DMS114 treated with DMSO at 0.1 percent for 48 hours (cell line): ENCODE data around the gene MTIF3.

ENCODE experiments used
- DNase-seq: peaks from one replicate; lab custom pipeline; 2025; ENCODE audit not compliant: unreplicated experiment; lab: John Stamatoyannopoulos, UW

MTIF3 gene, protein sequence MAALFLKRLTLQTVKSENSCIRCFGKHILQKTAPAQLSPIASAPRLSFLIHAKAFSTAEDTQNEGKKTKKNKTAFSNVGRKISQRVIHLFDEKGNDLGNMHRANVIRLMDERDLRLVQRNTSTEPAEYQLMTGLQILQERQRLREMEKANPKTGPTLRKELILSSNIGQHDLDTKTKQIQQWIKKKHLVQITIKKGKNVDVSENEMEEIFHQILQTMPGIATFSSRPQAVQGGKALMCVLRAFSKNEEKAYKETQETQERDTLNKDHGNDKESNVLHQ

DNA sequence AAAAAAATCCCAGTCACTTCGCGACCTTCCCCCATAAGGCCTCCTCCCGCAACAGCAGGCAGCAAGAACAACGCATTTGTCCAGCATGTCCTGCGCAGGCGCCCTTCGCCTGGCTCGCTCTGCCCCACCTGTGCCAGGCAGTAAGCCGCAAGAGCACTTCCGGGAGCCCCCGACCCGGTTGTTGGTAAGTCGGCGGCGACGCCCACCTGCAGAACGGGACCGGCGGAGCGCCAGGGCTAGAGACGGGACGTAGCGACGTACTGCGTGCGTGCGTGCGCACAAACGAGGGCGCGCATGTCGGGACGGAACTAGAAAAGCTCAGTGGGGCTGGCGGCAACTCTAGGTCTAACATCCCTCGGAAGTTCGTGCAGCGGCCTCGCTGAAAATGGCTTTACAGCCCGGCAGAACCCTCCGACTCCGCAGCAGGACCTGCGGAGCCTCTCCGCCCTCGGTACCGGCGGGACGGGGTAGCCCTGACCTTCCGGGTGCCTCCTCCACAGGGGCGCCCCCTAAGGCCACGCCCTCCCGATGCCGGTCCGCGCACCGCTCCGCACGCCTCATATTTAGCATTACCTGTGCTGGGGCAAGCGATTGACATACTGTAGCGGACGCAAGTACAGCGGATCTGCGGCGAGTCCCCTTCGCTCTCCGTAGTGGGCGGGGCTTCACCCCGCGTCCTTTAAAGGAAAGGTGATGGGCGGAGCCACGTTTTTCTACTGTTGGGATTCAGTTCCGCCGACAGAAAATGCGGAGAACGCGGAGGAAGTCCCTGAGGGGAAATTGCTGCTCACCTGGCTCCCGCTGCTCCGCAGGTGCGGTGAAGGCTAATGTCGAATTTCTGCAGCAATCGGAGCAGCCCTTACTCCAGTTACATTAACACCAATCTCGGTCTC, at the start of gene MTIF3:
Gene MTIF3 (minus strand): TSS at position 629 of the 893 bp plus-strand sequence. CDS start 10,116 bp downstream, outside the sequence.
- peak; percentile 69 for DNase-seq

DNA sequence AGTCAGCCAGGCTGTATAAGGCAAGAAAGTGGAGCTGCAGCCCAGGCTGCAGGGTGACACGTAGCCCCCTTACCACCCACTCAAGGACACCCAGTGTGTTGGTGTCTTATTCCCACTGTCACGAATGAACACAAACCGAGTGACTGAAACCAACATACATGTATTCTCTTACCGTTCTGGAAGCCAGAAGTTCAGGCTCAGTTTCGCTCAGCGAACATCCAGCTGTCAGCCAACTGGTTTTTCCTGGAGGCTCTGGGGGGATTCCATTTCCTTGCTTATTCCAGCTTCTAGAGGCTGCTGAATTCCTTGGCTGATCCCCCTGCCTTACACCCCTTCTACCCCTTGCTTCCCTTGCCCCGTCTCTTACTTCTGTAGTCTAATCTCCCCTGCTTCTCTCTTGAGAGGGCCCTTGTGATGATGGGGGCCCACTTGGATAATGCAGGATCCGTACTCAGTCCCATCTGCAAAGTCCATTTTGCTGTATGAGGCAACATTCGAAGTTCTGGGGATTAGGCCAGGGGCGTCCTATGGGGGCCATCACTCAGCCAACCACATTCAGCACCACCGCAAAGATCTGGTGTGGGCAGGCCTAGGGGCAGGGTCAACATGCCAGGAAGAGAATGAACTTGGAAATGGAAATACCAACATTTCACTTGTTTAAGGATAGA, 47.3 kb upstream of the MTIF3 start:
- no peak for DNase-seq

DNA sequence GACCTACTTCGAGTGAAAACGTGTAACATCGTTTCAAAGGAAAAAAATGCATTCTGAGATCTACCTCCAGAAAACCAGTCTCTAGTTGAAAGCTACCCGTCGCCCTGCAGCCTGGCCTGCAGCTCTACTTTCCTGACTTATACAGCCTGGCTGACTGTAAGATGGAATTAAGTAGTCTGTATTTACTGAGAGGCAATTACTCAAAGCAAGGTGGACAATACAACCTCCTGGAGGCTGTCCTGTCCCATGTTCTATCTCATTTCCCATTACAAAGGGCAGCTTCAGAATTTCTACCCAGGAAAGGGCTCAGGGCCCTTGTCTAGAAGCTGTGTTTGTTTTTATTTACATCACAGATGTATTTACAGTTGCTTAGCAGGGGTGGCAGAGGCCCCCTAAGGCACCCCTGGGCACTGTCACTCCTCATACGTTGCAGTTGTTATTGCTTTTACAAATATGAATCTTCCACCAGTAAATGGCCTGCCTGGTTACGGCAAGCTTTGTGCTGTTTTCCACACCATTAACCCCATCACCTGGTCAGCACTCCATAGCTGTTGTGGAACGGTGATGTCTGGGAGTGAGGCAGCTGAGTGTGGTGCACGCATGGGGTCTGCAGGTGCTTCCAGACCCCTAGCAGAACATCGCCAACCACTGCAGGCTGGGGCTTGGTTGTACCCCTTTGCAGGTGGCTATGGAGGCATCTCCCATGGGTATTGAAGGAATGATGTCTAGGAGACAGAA, 46.3 kb upstream of the MTIF3 start:
- no peak for DNase-seq

DNA sequence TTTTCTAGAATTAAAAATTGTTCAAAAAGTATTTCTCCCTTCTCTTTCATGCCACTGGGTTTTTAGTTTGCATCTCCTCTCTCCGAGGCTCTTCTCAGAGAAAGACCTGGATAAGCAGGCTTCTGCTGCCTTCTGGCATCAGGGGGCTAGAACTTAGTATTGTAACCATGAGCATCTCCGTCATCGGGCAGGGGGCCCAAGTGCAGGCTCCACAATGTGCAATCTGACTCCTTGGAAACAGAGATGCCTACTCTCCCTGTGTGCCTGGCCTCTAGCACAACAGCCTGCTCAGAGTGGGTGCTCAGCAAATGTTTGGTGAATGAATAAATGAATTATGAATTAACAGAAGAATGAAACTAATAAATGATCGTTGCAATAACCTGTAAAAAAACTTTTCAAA, 45.6 kb upstream of the MTIF3 start:
- DNase-seq, result no peak

DNA sequence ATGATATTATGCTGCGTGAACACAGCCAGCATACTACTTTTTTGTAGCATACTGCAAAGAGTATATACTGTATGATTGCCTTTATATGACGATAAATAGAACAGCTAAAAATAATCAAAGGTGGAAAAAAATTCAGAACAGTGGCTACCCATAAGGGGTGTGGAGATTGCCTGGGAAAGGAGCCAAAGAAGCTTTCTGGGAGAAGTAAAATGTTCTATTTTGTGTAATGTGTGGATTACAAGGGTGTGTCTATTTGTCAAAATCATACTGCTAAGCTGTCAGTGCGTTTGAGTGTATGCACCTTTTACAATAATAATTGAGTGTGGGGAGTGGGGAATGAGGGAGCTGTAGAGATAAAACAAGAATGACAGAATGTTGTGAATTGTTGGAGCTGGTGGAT, 45.2 kb upstream of the MTIF3 start:
- DNase-seq, result no peak

DNA sequence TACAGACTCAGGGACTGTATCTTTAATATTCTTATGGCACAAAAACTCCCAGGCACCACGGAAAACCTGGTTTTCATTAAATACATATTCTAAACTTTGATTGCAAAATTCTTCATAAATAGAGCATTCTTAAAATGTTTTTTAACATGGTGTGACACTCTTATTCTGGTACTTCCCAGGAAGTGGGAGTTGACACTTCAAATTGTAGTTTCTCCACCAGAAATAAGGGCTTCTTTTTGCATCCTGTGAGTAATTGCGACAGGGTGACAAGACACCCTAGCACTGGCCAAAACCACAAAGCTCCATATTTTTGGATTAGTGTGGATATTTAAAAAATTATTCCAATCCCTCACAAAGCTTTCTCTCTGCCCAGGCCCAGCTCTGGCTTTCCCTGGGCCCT, 43.6 kb upstream of the MTIF3 start:
- DNase-seq, result no peak

DNA sequence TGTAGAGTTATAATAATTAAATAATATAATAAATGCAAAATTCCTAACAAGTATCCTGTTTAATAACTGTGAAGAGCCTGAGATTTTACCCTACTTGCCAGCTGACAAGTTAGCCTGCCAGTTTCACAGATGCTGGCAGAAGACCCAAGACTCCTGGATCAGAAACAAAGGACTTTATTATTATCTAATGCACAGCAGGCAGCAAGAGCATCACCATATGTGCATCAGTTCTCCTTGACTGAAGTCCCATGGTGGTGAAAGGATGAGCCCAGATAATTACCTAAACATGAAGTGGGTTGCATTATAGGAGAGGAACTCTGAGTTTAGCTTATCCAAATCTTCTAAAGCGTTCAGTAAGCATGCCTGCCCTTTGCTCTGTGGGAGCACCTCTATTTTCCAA, 39.1 kb upstream of the MTIF3 start:
- DNase-seq, result no peak

DNA sequence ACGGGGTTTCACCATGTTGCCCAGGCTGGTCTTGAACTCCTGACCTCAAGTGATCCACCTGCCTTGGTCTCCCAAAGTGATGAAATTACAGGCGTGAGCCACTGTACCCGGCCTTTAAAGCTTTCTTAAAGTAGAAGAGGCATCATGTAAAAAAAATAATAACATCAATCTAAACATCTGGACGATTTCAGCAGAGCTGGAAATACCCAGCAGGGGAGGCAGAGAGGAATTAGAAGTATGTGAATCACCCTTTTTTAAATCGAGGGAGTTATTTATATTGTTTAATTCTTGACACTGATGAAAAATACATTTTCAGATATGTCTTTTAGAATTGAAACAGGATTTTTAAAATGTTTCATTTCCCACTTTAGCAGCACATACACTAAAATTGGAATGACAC, 37.4 kb upstream of the MTIF3 start:
- DNase-seq, result no peak

DNA sequence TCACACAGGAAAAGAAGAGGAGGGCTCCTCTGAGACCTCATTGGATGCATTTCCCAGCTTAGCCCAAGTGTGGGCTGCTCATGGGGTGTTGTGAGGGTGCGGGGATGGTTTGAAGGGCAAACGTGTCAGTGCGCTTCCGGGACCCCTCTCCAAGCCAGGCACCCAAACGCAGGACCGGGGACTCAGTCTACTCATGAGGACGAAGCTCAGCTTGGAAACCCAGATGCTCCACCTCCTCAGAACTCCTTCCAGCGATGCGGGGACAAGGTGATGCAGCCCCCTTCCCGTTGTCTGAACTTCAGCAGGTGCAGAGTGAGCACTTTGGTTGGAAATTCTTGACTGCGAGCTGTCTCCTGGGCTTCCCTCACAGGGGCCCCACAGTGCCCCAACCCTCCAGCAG, 33.1 kb upstream of the MTIF3 start:
- no peak for DNase-seq

DNA sequence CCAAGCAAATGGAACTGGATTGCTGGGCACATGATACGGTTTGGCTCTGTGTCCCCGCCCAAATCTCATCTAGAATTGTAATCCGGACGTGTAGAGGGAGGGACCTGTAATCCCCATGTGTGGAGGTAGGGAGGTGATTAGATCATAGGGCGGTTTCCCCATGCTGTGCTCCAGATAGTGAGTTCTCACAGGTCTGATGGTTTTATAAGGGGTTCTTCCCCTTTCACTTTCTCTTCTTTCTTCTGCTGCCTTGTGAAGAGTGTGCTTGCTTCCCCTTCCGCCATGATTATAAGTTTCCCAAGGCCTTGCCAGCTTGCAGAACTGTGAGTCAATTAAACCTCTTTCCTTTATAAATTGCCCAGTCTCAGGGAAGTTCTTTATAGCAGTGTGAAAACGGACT, 32.6 kb upstream of the MTIF3 start:
- no peak for DNase-seq

DNA sequence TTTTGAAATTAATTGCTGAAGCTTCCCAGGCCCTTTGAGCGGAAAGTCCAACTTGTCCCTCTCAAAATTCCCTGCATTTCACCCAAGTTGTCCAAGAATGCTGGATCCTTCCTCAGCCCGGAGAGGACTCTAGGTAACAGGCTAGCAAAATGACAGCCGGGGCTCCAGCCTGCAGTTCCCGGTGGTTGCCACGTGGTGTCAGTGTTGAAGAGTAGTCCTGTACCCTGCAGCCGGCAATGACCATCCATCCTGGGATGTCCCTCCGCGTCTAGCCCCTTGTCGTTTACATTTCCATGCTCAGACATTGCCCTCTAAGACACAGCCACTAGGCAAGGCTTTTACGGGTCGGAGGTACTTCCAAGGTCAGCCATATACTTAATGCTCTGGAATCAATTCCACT, 31.4 kb upstream of the MTIF3 start:
- no peak for DNase-seq

DNA sequence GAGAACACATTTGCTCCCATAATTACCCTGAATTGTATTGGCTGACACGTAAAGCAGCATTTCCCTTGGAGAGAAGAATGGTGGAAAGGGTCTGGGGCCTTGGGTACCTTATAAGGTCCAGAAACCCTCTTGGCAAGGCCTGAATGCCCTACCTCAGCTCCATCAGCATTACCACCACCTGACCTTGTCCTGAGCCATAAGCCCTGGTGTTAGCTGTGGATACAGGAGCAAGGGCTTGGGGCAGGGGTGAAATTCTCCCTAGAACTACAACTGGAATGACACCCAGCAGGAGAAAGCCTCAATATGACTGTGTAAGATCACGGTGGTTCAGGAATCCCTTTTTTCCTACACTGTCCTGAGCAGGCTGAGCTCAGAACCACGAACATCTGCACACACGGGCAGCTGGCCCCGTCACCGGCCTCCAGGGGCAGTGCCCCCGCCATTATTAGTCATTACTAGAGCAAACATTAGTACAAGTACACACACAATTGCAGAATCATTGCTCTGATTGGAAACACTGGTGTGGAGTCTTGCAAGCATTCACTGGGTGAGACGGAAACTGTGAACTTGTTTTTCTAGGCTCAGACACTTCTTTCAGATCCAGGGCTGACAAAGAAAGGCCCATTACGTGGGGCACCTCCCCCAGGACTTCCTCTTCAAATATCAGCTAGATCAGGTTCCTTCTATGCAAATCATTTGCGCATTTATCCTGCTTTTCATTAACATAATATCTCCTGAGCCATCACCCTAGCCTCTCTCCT, 26.8 kb upstream of the MTIF3 start:
- no peak for DNase-seq

DNA sequence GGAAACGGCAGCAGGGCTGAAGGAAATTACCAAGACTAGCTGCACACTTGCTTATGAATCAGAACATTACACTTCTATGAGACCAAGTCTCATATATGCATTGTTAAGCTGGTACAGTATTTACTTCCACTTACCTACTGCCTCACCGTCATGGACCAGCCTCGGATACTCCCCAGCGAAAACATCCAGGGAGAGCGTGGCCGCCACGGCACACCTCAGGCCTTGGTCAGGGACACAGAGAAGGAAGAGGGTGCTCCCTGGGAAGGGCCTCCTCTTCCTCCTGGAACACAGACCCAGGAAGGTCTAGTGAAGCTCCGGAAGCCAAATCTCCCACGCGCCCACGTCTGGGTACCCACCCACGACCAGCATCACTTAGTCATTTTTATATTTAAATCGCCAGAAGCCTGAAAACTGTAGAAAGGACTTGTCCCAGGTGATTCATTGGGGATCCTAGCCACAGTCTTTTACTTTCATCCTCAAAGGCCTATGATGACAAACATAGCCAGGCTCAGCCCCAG, 24.4 kb upstream of the MTIF3 start:
- DNase-seq, result no peak

DNA sequence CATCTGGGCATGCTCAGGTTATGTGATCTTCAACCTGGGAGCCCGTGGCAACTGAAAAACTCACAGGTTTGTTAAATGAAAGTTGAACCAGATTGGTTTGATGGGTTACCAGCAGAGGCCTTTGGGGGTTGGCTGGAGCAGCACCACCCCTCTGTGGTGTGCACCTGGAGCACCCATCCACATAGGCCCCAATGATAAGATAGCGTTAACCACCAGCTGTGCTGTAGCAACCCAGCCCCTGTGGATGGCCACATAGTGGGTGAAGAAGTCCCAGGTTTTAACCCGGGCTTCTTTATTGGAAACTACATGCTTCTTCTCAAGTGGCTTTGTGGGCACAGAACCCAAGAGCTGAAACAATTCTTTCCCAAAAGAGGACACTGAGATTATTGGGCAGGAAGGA, 22.6 kb upstream of the MTIF3 start:
- no peak for DNase-seq

DNA sequence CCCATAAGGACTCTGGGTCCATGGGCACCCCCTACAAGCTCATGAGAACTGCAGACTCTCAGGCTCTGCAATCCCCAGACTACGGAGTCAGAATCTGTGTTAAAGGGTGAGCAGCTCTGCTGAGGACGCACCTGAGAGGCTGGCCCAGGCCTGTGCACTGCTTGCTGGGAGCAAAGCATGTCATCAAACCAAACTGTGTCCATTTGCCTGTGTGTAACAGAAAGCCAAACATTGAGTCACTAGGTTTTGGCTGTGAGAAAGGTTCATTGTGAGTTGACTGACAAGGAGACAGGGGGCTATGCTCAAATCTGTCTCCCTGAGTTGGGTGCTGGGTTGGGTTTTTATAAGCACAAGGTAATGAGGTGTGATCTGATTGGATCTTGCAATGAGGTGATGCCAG, 22.1 kb upstream of the MTIF3 start:
- DNase-seq, result no peak

DNA sequence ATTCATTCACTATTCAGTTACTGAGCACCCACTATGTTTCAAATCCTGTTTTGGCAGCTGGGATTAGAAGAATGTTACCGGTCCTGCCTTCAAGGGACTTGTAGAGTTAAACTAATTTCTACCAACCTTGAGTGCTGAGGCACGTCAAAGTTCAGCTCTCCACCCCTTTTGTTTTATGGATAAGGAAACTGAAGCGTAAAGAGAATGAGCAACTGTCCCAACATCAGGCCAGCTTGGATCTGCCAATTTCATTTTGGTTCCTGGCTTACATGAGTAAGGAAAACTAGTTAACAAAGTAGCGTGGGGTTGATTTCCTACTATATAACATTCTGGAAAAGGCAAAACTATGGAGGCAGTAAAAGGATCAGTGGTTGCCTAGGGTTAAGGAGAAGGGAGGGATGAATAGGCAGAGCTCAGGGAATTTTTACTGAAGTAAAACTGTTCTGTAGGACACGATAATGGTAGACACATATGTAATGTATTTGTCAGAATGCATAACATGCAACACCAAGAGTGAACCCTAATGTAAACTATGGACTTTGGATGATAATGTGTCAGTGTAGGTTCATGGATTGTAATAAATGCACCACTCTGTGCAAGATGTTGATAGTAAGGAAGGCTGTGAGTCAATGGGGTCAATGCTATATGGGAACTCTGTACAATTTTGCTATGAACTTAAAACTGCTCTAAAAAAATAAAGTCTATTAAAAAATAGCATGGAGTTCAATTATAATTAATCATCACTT, 19.9 kb upstream of the MTIF3 start:
- DNase-seq, result no peak

DNA sequence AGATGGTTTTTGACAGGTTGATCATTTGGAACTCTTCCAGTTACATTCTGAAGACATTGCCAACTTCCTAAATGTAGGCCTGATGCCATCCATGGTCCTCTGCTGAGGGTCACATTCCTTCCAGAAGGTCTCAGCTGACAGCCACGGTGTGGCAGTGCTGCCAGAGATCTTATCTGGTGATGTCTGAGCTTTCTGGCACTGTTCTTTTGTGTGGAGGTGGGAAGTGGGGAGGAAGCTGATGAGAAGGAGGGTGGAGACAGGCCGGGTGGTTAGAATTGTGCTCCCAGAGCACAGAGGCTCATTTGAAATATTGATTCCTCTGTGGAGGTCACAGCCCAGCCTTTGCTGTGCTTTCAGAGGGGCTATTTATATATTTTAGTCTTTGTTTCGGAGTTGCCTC, 16.1 kb upstream of the MTIF3 start:
- no peak for DNase-seq

DNA sequence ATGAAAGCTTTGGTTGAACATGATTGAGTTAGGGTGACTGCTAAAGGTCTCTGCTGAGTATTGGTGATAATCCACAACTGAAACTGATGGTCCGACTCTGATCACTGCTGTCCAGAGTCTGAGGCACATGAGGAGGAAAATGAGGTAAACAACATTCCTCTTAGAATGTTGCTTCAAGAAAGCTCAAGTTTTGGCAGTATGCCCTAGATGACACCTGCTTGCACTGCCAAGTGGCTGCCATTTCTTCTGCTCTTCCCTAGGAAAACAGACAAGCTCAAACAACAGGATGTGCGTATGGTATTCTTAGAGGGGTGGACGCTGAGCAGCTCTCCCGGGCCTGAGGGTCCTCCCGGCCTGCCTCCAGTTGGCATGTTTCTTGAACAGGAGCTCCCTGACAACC, 15.2 kb upstream of the MTIF3 start:
- no peak for DNase-seq

DNA sequence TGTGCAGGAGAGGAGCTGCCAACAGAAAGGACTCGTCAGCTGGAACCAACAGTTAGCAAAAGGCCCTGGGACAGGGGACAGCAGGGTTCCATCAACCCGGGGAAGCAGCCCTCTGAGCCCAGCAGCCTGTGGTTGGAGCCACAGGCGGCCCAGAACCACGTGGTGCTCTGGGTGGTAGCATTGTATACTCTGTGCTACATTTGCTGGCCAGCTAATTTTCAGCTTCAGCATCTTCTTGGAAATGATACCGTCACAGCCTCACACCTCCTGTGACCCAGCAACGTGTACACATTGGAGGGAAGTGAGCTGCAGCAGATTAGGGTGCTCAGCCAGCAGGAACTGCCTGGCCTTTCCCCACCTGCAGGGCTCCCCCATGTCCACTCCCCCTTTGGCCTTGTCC, 13.1 kb upstream of the MTIF3 start:
- no peak for DNase-seq
